GM12892 (cell line): ENCODE data around the gene RAB44.

ENCODE experiments used
- POLR2A ChIP-seq: IDR thresholded peaks from 2 replicates; pipeline ENCODE4 v1.6.1; 2011; ENCODE audit warnings: low read depth, low read length, control low read depth
- POLR2AphosphoS5 ChIP-seq: IDR thresholded peaks from 2 replicates; pipeline ENCODE4 v1.6.1; 2011; ENCODE audit warnings: low read depth, low read length, control low read depth

- TF ChIP-seq POLR2AphosphoS5 (no peak), POLR2A (no peak)
Observed at GRCh38 chr6:36751091-36751490, 53.5 kb downstream of the RAB44 start.
